GM19395 (cell line): ENCODE measurements around the gene METRN.

Experiments
- ATAC-seq: cut with Tn5 transposase; IDR thresholded peaks from one replicate; pipeline ENCODE4 v1.9.1; 2021; ENCODE audit warnings: mild to moderate bottlenecking, moderate library complexity; ENCODE audit not compliant: unreplicated experiment

The METRN gene

DNA sequence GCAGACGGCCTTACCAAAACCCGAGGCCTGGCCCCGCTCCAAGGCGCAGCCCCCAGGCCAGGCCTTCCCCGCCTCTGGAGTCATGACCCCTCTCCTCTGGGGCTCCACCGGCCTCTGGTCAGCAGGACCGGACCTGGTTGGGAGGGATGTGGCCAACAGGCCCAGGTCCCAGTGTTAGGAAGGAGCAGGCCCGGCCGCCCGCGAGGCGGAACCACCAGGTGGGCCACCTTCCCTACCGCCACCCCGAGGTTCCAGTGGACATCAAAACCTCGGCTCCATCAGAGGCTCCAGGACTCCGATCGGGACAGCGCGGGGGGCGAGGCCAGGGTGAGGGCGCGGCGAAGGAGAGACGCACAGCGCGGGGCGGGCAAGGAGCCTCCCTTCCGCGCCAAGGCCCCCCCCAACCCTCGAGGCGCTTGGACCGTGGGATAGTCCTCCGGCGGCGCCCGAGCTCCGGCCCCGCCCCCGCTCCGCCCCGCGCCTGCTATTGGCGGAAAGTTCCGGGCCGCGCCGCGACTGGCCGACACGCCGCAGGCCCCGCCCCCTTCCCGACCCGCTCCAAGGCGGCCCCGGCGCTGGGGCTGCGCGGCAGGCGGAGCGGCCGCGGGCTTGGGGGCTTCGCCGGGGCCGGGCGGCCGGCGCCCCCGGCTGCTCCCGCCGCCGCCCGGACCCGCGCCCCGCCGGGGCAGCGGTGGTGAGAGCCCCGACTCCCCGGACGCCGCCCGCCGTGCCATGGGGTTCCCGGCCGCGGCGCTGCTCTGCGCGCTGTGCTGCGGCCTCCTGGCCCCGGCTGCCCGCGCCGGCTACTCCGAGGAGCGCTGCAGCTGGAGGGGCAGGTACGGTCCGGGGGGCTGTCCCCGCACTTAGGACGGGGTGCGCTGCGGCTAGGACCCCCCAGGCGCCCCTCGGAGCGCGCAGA, at the start of gene METRN:
TSS of gene METRN (plus strand) at position 561 of the 919 bp plus-strand sequence. CDS start at position 733, 172 bp downstream.
- peak; percentile 67 for ATAC-seq

DNA sequence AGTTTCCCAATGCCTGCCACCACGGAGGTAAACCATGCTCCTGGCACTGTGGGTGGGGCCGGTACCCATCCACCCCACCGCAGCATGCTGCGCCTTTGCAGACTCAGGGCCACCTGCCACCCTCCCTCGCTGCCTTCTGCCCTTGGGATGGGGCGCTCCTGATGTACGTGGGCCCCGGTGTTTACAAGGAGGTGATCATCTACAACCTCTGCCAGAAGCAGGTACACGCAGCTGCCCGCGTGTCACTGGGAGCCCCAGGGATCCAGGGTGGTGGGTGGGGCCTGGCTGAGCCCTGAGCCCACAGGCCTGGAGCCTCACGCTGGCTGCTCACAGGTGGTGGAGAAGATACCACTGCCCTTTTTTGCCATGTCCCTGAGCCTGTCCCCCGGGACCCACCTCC, 48.3 kb upstream of the METRN start:
- ATAC-seq: no peak

DNA sequence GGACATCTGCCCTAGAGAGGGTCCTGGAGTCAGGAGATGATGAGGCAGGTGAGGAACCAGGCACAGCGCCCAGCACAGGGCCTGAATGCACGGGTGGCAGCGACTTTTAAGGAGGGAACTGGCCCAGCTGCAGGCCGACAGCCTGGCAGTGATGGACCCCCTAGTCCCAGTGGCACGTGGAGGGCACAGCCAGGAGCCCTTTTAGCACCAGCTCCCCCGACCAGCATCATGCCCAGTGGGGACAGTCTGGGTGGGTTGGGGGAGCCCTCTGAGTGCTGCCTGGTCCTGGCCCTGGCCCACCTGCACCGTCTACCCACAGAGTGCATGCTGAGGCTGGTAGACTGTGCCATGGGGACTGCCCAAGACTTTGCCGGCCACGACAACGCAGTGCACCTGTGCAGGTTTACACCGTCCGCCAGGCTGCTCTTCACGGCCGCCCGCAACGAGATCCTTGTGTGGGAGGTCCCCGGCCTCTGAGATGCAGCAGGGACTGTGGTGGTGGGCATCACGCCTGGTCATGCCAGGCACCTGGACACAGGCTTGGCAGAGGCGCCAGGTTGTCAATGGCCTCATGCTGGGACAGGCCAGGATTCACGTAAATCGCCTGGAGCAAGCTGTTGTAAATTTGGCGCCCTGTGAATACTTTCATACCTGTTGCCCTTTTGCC, 47.7 kb upstream of the METRN start:
- ATAC-seq: no peak

DNA sequence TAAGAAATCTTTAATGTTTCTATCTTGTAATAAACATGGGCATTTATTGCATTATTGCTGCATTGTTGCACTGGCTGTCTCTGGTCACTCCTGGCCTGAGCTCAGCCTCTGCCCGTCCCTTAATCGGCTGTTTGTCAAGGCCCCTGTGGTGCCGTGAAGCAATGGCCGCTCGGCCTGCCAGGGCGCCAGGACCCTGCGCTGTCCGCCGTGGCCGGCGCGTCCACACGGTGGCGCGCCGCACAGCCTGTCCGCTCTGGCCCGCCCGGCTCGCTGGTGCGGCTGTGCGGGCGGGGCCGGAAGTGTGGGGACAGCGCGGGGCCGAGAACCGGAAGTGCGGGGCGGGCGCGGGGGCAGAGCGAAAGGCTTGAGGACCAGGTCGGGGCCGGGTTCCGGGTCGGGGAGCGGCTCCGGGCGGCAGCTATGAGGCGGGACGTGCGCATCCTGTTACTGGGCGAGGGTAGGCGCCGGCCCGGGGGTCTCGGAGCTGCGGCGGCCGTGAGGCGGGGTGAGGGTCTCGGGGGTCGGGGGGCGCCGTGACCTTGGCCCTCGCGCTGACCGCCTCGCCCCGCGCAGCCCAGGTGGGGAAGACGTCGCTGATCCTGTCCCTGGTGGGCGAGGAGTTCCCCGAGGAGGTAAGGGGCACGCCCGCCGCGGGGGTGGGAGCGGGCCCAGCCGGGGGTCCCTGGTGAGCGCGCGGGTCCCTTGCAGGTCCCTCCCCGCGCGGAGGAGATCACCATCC, 47.0 kb upstream of the METRN start, which contains the start of gene RHOT2:
TSS of gene RHOT2 (plus strand) at position 353 of the 739 bp plus-strand sequence. CDS start at position 421, 68 bp downstream.
- peak; percentile 65 for ATAC-seq

DNA sequence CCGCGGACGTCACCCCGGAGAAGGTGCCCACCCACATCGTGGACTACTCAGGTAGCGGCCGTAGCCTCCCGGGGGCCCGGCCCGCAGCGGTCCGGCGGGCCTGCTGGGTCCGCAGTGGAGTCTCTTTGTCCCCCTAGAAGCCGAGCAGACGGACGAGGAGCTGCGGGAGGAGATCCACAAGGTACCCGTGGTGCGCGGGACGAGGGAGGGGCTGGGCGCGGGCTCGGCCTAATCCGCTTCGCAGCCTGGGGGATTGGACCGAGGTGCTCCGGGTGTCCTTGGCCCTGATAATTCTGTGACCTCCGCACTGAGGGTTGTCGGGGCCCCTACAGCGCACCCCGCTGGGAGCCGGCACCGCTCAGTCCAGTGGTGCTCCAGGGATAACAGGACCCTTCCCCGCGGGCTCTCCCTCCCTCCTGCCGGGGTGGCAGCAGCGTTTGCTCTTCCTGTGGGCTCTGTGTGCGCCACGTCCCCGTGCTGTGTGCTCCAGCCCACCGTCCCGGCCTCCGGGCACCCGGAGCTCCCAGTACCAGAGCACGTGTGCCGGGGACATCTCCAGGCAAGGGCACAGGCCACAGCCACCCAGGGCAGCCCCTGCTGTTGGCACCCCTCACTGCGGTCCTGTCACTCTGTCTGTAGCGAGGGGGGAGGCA, 46.3 kb upstream of the METRN start:
- peak; percentile 3 for ATAC-seq

DNA sequence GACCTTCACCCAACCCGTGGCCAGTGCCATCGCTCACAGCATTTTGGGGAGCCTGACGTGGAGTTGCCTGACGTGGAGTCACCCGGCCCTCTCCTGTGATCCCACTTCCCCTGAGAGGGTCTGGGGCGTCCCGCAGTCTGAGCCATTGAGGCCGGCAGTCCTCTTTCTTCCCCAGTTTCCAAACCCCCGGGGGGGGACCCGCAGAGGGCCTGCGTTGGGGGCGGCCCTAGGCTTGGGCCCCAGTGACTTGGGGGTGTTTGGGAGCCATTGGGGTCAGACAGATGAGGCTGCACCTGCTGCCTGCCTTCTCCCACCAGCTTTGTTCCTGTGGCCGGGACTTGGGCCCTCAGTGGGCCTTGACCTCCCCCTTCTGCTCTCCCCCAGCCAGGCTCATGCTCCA, 45.3 kb upstream of the METRN start:
- ATAC-seq: no peak

DNA sequence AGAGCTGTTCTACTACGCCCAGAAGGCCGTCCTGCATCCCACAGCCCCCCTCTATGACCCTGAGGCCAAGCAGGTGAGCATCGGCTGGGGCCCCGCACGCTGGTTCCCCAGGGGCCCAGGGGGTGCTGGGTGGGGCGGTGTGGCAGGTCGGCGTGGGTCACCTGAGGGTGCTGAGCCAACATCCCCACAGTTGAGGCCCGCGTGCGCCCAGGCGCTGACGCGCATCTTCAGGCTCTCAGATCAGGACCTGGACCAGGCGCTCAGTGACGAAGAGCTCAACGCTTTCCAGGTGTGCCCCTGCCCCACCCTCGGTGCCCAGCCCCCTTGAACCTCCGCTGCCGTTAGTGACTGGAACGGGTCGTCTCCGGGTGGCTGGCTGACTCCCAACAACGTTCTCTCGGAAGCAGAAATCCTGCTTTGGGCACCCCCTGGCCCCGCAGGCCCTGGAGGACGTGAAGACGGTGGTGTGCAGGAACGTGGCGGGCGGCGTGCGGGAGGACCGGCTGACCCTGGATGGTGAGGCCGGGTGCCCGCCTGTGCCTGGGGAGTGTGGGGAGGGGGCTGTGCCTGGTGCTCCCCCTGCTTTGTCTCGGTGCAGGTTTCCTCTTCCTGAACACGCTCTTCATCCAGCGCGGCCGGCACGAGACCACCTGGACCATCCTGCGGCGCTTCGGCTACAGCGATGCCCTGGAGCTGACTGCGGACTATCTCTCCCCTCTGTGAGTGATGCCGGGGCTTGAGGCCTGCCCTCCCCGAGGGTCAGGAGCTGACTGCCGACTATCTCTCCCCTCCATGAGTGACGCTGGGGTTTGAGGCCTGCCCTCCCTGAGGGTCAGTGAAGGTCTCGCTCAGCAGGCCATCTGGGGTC, 44.2 kb upstream of the METRN start:
- no peak for ATAC-seq

DNA sequence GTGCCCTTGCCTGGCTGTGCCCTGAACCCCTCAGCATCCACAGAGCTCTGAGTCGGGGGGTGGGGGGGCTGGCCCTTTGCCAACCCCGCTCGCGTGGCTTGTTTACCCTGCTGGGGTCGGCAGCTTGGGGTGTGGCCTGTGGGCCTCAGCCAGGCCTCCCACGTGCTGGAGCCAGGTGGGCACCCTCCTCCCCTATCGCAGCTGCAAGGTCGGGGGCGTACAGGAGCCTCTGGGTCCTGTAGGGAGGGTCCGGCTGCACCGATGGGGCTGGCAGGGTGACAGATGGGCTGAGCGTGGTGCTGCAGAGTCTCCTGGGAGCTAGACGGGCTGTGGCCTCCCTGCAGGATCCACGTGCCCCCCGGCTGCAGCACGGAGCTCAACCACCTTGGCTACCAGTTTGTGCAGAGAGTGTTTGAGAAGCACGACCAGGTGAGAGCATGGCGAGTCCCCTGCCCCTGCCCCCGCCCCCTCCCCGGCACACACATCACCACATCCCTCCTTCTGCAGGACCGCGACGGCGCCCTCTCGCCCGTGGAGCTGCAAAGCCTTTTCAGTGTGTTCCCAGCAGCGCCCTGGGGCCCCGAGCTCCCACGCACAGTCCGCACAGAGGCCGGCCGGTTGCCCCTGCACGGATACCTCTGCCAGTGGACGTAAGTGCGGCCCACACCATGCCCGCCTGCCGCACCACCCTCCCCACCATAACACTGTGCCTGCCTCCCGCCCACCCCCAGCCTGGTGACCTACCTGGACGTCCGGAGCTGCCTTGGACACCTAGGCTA, 43.4 kb upstream of the METRN start:
- ATAC-seq: no peak

DNA sequence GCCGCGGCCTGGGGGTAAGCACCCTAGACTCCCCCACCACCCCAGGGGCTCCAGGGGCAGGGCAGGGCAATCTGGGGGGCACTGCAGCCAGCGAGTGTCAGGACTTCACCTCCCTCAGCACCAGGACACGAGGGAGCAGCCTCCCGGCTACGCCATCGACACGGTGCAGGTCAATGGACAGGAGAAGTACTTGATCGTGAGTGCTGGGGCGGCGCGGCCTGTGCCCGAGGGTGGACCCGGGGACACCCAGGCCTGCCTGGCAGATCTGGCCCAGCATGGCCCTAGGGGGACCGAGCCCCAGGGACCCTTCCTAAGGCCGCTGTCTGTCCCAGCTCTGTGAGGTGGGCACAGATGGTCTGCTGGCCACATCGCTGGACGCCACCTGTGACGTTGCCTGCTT, 42.5 kb upstream of the METRN start:
- no peak for ATAC-seq

DNA sequence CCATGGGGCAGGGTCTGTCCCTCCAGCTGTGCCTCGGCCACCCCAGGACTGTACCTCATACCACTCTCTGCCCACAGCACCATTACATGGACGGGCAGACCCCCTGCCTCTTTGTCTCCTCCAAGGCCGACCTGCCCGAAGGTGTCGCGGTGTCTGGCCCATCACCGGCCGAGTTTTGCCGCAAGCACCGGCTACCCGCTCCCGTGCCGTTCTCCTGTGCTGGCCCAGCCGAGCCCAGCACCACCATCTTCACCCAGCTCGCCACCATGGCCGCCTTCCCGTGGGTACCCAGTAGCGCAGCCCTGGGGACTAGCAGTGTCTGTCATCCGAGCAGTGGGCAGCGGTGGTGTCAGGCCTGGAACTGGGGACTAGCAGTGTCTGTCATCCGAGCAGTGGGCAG, 42.1 kb upstream of the METRN start:
- ATAC-seq: no peak

DNA sequence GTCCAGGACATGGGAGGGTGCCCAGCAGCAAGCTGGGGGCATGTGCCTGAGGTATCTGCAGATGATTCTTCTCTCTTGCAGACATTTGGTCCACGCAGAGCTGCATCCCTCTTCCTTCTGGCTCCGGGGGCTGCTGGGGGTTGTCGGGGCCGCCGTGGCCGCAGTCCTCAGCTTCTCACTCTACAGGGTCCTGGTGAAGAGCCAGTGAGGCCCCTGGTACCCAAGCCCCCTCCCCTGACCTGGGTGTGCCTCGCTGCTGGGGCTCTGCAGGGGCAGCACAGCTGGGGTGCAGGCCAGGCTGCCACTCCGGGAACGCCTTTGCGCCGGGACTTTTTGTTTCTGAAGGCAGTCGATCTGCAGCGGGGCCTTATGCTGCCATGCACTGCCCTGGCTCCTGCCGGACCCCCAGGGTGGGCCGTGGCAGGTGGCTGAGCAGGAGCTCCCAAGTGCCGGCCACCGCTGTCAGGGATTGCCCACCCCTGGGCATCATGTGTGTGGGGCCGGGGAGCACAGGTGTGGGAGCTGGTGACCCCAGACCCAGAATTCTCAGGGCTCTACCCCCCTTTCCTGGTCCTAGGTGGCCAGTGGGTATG, 41.4 kb upstream of the METRN start:
- no peak for ATAC-seq

DNA sequence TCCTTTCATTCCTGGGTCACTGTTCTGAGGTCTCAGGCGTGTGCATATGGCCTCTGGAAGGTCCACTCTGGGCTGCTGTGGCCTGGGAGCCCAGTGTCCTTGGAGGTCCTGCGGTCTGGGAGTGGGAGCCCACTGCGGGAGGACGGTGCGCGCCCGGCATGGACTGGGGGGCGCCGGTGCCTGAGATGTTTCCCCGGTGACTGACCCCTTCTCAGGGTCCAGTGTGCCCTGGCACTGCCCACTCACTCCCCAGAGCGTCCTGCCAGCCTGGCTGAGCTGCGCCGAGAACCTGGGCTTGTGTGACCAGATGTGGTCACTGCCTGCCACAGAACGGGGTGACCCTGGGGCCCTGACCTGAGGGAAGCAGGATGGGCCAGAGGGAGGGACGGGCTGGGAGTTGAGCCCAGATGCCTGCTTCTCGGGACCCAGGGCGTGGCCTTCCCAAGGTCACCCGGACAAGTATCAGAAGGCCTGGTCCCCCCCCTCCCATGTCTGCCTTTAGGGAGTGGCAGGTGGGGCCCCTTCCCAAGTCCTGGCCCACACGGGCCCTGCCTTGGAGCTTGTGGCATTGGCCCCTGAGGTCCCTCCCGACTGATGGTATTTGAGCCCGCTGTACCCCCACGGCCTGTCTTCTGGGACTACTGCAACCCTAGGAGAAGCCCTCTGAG, 40.6 kb upstream of the METRN start:
- ATAC-seq: no peak

DNA sequence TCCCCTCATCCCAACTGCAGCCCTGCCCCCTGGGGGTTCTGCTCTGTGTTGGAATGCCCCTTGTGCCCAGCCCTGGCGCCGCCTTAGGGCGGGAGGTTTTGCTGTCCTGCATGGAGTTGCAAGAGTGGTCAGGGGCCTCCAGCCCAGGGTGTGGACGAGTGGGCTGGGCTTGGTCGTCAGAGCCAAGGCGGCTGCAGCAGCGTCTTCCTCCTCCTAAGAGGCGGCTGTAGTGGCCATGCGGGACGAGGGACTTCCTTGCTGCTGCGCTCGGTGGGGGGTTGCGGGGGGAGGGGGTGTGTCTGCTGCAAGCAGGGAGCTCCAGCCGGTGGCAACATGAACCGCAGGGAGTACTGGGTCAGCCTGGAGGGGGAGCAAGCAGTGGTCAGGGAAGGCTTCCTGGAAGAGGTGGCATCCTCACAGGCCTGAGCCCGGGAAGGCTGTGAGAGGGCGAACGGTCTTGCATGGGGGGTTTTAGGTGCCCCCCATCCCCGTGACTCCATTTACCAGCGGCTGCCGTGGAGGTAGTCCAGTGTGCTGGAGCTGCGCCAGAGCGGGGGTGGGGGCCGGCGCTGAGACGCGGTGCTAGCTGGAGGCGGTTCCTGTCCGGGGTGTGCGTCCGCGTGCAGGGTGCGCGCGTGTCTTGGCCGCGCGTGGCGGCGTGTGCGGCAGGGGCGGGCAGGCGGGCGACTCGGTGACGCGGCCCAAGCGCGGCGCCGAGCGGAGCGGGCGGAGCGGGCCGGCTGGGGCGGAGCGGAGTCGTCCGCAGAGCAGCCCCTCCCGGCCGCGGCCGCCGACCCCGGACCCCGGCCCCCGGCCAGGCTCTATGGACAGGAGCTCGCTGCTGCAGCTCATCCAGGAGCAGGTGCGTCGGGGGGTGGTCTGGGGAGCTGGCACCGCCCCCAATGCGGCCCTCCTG, 39.7 kb upstream of the METRN start, which contains the start of gene RHBDL1:
TSS of gene RHBDL1 (plus strand) at position 704 of the 916 bp plus-strand sequence. CDS start at position 824, 120 bp downstream.
- ATAC-seq: no peak

DNA sequence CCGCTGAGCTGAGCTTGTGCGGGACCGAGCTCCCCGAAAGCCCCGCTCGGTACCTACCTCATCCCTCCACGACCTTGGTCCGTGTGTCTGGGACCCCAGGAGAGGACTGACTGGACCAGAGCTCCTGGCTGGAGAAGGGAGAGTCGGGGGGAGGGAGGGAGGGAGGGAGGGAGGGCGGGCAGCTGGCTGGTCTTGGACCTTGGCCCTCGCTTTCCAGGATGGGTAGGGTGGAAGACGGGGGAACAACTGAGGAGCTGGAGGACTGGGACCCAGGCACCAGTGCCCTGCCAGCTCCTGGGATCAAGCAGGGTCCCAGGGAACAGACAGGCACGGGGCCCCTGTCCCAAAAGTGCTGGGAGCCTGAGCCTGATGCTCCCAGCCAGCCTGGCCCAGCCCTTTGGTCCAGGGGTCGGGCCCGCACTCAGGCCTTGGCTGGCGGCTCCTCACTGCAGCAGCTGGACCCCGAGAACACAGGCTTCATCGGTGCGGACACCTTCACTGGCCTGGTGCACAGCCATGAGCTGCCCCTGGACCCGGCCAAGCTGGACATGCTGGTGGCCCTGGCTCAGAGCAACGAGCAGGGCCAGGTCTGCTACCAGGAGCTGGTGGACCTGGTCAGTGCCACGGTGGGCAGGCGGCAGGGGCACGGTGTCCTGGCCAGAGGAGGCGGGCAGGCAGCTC, 38.9 kb upstream of the METRN start:
- ATAC-seq: no peak

DNA sequence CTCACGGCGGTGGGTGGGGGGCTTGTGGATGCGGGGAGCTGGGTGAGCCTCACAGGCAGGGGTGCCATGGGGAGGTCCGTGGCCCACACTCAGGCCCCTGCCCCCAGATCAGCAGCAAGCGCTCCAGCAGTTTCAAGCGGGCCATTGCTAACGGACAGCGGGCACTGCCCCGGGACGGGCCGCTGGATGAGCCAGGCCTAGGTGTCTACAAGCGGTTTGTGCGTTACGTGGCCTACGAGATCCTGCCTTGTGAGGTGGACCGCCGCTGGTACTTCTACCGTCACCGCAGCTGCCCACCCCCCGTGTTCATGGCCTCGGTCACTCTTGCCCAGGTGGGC, 38.4 kb upstream of the METRN start:
- no peak for ATAC-seq

DNA sequence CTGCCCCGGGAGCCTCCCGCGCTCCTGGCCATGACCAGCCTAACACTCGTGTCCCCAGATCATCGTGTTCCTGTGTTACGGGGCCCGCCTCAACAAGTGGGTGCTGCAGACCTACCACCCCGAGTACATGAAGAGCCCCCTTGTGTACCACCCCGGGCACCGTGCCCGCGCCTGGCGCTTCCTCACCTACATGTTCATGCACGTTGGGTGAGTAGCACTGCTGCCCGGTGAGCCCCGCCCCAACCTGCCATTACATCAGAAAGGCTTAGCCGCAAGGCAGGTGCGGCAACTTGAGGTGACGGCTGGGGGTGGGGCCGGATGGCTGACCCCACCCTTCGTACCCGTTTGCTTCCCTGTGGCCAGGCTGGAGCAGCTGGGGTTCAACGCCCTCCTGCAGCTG, 38.0 kb upstream of the METRN start:
- ATAC-seq: no peak
